Measurements from ENCODE around the gene NTM. TPM values are rescaled to one million over a fixed set of nuclear protein-coding genes. Genes with fewer than 3 reads are reported as not detected.

Gene NTM
- total and polyA plus RNA-seq, 8 donors = 0.04 to 4.4 (median 0.50) TPM

GRCh38 chr11:132008872-132009271 lies 638.5 kb downstream of the NTM start:
- H3K9me3 ChIP-seq = no peaks in the 10 kb centered on the region
- no peak for ATAC-seq
- no peaks in the 10 kb centered on the region for H3K4me1 ChIP-seq
- no peak for DNase-seq
- intact Hi-C loops (cut with DNase I) = no loop called here
- peaks cover 0 to 6% (median 2%) of the 10 kb centered on the region in 4 donors for H3K27me3 ChIP-seq
- H3K36me3 ChIP-seq = no peaks in the 10 kb centered on the region
- no peak for FAIRE-seq
- TF ChIP-seq CTCF (IDR thresholded peaks at IDR 0.05) = no peak
- WGBS, 2 donors = 28 to 47% methylated on average over 4 of the region's 4 CpGs
- no peak overlapping the region for H3K27ac ChIP-seq
- H3K4me3 ChIP-seq = no peak overlapping the region

DNA sequence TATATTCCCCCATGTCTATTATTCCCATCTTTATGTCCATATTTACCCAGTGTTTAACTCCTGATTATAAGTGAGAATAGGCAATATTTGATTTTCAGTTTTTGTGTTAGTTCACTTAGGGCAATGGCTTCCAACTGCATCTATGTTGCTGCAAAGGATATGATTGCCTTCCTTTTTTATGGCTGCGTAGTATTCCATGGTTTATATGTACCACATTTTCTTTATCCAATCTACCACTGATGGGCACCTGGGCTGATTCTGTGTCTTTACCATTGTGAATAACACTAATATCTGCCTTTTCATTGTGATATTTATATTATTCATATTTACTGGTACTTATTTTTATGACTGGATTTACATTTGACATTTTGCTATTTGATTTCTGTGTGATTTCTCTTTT lies 649.6 kb downstream of the NTM start:
- no peak overlapping the region for H3K27ac ChIP-seq
- TF ChIP-seq CTCF (IDR thresholded peaks at IDR 0.05) = no peak
- WGBS, 2 donors = 85 to 96% methylated on average over 1 of the region's 1 CpG
- no peaks in the 10 kb centered on the region for H3K4me1 ChIP-seq
- no peaks in the 10 kb centered on the region for H3K9me3 ChIP-seq
- intact Hi-C loops (cut with DNase I) = loop anchor here in 1 of 3 donors (10.0 kb wide), 1 partner anchor 155 kb away; no protein-coding TSS in a partner anchor
- DNase-seq = no peak
- FAIRE-seq = no peak
- H3K27me3 ChIP-seq = peaks cover 0 to 5% (median 0%) of the 10 kb centered on the region in 4 donors
- no peak for ATAC-seq
- no peak overlapping the region for H3K4me3 ChIP-seq
- H3K36me3 ChIP-seq = no peaks in the 10 kb centered on the region

GRCh38 chr11:132022285-132022684 lies 651.9 kb downstream of the NTM start:
- FAIRE-seq = no peak
- whole genome bisulfite sequencing, 2 donors = 67 to 73% methylated on average over 5 of the region's 5 CpGs

DNA sequence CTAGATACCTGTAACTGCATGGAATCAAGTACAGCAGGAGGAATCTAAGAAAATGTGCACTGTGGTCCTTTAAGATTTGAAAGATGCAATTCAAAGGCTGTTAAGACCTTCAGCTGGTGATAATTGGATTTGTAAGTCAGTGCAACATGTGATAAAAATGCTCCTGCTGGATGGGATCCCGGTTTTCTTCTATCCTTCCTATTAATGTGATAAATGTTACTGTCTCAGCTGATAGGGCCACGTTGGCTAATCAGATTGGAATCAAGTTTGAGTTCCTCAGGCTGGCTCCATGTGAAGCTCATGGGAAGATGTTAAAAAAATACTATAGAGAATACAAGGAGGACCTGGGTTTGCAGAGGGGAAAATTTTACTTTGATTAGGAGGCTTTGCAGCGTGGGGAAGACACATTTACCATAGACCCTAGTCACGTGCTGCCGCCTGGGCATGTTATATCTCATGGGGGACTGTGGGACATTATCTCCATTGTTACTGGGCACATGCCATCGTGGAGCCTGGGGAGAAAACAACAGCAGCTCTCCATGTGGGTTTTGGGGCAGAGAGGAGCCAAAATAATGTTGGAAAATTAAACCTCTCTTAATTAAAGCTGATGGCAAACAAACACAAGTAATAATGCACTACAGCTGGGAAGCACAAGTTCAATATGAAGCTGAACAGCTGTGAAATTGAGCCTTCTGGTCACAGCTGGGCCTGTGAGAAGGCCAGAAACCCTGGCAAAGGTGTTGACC lies 652.5 kb downstream of the NTM start:
- intact Hi-C loops (cut with DNase I) = loop anchor here in 1 of 3 donors (10.0 kb wide), 1 partner anchor 158 kb away; no protein-coding TSS in a partner anchor
- WGBS, 2 donors = 44 to 56% methylated on average over 6 of the region's 6 CpGs
- Histone ChIP-seq H3K27me3 (peaks cover 0 to 5% (median 0%) of the 10 kb centered on the region in 4 donors), H3K4me3 (no peak overlapping the region), H3K4me1 (no peaks in the 10 kb centered on the region), H3K36me3 (no peaks in the 10 kb centered on the region), H3K9me3 (no peaks in the 10 kb centered on the region), H3K27ac (no peak overlapping the region)
- DNase-seq = no peak
- ATAC-seq = no peak
- no peak for TF ChIP-seq CTCF (IDR thresholded peaks at IDR 0.05)
- FAIRE-seq = no peak

More at GRCh38 chr11:132022285-132022684, 651.9 kb downstream of the NTM start:
- Histone ChIP-seq H3K4me1 (no peaks in the 10 kb centered on the region), H3K27ac (no peak overlapping the region), H3K9me3 (no peaks in the 10 kb centered on the region), H3K27me3 (peaks cover 0 to 5% (median 0%) of the 10 kb centered on the region in 4 donors), H3K4me3 (no peak overlapping the region), H3K36me3 (no peaks in the 10 kb centered on the region)
- DNase-seq (no peak), ATAC-seq (no peak)
- no peak for TF ChIP-seq CTCF (IDR thresholded peaks at IDR 0.05)
- intact Hi-C loops (cut with DNase I) = loop anchor here in 1 of 3 donors (10.0 kb wide), 1 partner anchor 157 kb away; no protein-coding TSS in a partner anchor
